Bronchial epithelial cell (primary cell): Measurements from ENCODE around the gene COG6. TPM values are rescaled to one million over a fixed set of nuclear protein-coding genes. Genes with fewer than 3 reads are reported as not detected.

ENCODE experiments used
- DNase-seq: peaks from one replicate; pipeline ENCODE4 v3.0.0-alpha.2; 2010; ENCODE audit warnings: low read depth
- FAIRE-seq: peaks from 2 replicates; lab custom pipeline; 2011; peaks lifted over from hg19 to GRCh38; lab: Jason Lieb, UNC
- H3K27me3 ChIP-seq: 2 replicates; pipeline ENCODE4 v1.5.1; 2011; ENCODE audit warnings: low read length; ENCODE audit not compliant: control insufficient read depth, insufficient read depth
- H3K36me3 ChIP-seq: 2 replicates; pipeline ENCODE4 v1.5.1; 2011; ENCODE audit warnings: low read length; ENCODE audit not compliant: control insufficient read depth, insufficient read depth
- H3K4me3 ChIP-seq: 2 replicates; pipeline ENCODE4 v1.5.1; 2011; ENCODE audit warnings: mild to moderate bottlenecking, low read depth, low read length, control low read depth
- CTCF ChIP-seq: IDR thresholded peaks from 2 replicates; pipeline ENCODE4 v1.5.1; 2011; ENCODE audit warnings: mild to moderate bottlenecking, moderate library complexity, low read length, control low read depth, inconsistent platforms; ENCODE audit not compliant: insufficient read depth, severe bottlenecking
- total RNA-seq: library from RNA; depleted of rRNA; stranded (reverse); fragments of >200 nt; gene quantifications from 2 replicates; pipeline ENCODE4 v1.2.1, GENCODE V29; 2014

COG6 gene
- total RNA-seq, 1 donor from 2014 or later = 24.0 TPM

- Histone ChIP-seq H3K27me3 (no peaks in the 10 kb centered on the region), H3K36me3 (no peaks in the 10 kb centered on the region), H3K4me3 (no peak overlapping the region)
- DNase-seq = peak; percentile 46
- peak; percentile 65 for TF ChIP-seq CTCF
- peak; percentile 40 for FAIRE-seq
These were observed 110.5 kb downstream of the COG6 start for GRCh38 chr13:39765801-39766463.

GRCh38 chr13:39766464-39767158 lies 111.1 kb downstream of the COG6 start:
- no peak for TF ChIP-seq CTCF
- no peaks in the 10 kb centered on the region for H3K27me3 ChIP-seq
- peak; percentile 19 for DNase-seq
- H3K4me3 ChIP-seq = no peak overlapping the region
- no peak for FAIRE-seq
- no peaks in the 10 kb centered on the region for H3K36me3 ChIP-seq

- Histone ChIP-seq H3K27me3 (no peaks in the 10 kb centered on the region), H3K4me3 (no peak overlapping the region), H3K36me3 (no peaks in the 10 kb centered on the region)
- no peak for DNase-seq
- TF ChIP-seq CTCF = no peak
- FAIRE-seq = peak; percentile 47
These were observed 112.5 kb downstream of the COG6 start for GRCh38 chr13:39767791-39768517.

- TF ChIP-seq CTCF = no peak
- no peak for FAIRE-seq
- no peaks in the 10 kb centered on the region for H3K27me3 ChIP-seq
These were observed 113.5 kb downstream of the COG6 start for GRCh38 chr13:39768962-39769361.

GRCh38 chr13:39770221-39771090 lies 115.0 kb downstream of the COG6 start:
- Histone ChIP-seq H3K4me3 (no peak overlapping the region), H3K36me3 (no peaks in the 10 kb centered on the region), H3K27me3 (no peaks in the 10 kb centered on the region)
- TF ChIP-seq CTCF = no peak
- DNase-seq (no peak), FAIRE-seq (no peak)

More at GRCh38 chr13:39768962-39769361, 113.5 kb downstream of the COG6 start:
- DNase-seq = no peak
- Histone ChIP-seq H3K36me3 (no peaks in the 10 kb centered on the region), H3K4me3 (no peak overlapping the region)
